OCI-LY3 (cell line): ENCODE data around the gene NIPAL4.

Source experiments
- EZH2phosphoT487 ChIP-seq: fragments of 200-600 bp; shearing (Covaris generic); IDR thresholded peaks from 2 replicates; pipeline ENCODE4 v1.6.1; 2018; ENCODE audit warnings: antibody characterized with exemption, mixed run types, low read depth
- TF ChIP-seq, protein P1 (sequence below): fragments of 200-600, 300-600 bp; sonication (generic); IDR thresholded peaks from 2 replicates; pipeline ENCODE4 v1.5.1; 2014; ENCODE audit warnings: antibody characterized with exemption, low read length, low read depth

DNA sequence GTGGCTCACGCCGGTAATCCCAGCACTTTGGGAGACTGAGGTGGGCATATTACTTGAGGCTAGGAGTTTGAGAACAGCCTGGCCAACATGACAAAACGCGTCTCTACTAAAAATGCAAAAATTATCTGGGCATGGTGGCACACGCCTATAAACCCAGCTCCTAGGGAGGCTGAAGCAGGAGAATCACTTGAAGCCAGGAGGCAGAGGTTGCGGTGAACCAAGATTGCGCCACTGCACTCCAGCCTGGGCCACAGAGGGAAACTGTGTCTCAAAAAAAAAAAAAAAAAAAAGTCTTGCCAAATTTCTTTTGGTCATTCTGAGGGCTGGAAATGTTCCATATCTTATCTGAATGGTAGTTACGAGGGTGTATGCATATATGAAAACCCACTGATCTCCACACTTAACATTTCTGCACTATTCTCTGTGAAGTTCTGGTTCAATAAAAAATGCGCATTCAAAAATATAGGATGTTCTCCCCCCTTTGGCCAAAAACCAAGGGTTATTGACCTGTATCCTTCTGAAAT, 13.5 kb upstream of the NIPAL4 start:
- TF ChIP-seq, protein P1, sequence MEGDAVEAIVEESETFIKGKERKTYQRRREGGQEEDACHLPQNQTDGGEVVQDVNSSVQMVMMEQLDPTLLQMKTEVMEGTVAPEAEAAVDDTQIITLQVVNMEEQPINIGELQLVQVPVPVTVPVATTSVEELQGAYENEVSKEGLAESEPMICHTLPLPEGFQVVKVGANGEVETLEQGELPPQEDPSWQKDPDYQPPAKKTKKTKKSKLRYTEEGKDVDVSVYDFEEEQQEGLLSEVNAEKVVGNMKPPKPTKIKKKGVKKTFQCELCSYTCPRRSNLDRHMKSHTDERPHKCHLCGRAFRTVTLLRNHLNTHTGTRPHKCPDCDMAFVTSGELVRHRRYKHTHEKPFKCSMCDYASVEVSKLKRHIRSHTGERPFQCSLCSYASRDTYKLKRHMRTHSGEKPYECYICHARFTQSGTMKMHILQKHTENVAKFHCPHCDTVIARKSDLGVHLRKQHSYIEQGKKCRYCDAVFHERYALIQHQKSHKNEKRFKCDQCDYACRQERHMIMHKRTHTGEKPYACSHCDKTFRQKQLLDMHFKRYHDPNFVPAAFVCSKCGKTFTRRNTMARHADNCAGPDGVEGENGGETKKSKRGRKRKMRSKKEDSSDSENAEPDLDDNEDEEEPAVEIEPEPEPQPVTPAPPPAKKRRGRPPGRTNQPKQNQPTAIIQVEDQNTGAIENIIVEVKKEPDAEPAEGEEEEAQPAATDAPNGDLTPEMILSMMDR: no peak
- no peak for TF ChIP-seq EZH2phosphoT487
